HG03095 (cell line): ENCODE measurements around the gene CCDC181.
"Not testable (repeated sequence)": the region's sequence is repeated elsewhere in the genome, so short reads cannot be mapped to it uniquely, and the experiment has no call there.

Experiments used
- ATAC-seq: cut with Tn5 transposase; IDR thresholded peaks from one replicate; pipeline ENCODE4 v1.9.1; 2021; ENCODE audit warnings: moderate library complexity; ENCODE audit not compliant: unreplicated experiment

Gene CCDC181

DNA sequence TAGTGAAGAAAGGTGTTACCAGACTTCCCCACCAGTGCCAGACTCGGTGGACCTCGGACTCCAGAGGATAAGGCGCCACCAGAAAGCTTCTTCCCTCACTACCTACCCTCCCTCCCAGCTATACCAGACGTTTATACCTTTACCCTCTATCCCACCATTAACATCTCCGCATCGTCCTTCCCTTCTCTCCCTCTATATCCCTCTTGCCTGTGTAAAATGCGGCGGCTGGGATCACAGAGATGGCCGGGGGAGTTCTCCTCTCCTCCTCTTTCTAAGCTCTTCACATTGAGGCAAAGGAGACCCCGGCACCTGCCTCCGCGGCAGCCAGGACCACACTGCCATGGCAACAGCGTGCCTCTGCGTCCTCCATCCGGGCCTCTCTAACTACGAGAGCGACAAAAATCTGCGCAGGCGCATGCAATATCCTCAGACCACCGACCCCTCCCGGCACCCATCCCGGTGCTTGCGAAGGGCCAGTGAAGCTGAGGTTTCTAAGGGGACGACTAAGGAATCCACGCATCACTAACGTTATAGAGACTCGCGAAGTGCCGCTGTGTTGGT is at the start of gene CCDC181:
CCDC181 (minus strand) TSS at position 394 of the 561 bp plus-strand sequence. CDS start 2,547 bp downstream, outside the sequence.
- ATAC-seq: no peak

DNA sequence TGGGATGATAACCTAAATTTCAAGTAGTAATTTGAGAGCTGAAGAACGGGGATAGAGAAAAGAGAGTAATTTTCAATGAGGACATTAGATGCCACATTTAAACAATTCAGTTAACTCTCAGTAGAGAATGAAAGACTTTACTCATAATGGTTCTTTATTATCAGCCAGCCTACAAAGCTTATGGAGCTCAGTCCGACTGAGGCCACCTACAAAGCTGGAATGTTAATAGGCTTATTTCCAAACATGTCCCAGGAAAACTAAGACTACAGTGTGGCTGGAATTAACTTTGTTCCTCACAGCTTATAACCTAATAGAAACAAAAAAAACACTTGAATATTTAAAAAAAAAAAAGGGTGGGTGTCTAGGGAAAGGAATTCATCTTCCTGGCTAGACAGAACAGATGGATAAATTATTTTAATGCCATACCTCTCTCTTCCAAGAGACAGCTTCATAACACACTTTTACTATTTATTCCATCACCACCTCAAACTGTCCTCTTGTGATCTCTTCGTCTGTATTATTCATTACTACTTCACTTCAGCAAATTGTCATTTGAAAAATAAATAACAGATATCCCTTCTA is 48.6 kb upstream of the CCDC181 start:
- ATAC-seq: no peak

DNA sequence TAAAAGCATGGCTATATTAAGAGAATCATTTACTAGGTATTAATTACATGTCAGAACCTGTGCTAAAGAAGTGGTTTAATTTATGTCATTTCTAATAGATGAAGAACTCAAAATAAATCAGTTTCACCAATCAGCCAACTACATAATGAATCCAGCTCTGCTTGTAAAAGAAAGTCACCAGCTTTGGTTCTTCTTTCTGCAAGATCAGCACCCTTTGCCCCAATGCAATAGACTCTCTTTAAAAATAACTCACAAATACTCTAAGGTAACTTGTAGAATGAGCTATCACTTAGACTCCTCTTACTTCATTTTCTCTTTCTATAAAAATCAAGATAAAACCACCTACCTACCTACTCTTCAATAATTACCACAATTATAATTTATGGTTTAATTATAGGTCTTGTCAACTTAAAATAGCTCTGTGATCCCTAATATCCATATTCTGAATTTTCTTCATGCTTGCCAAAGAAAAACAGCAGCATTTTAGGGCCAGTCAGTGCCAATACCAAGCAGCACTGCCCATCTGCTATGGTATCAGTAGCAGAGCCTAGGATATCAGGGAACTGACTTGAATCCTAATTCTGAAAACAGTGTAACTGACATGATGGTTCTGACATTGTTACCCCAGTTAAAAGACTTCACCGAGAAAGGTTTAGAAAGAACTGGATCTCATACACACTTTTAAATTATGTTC is 47.2 kb upstream of the CCDC181 start:
- no peak for ATAC-seq

DNA sequence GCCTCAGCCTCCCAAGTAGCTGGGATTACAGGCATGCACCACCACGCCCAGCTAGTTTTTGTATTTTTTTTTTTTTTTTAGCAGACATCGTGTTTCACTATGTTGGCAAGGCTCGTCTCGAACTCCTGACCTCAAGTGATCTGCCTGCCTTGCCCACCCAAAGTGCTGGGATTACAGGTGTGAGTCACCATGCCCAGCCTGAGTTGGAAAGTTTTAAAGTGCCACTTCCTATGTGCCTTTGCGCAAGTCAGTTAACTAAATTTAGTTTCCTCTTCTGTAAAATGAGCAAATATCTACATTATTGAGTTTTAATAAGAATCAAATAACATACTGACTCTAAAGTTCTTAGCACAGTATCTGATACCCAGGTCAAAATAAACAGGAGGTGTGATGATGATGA is 46.1 kb upstream of the CCDC181 start:
- ATAC-seq: no peak

DNA sequence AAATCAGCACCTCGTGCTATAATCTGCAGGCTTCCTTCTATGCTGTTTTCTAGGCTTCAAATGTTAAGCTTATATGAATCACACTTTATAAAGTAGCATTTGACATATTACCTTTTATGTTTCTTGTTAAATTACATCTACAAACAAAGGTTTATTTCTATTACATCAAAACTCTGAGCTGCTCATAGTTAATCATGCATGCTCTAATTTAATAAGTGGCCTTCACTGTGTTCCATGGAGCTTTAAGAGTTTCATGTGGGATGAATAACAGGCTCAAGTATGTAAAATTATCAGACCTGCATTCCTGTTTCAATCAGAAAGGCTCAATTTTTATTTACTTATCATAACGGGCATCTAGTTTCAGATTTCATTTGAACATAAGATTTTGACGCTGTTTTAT is 45.5 kb upstream of the CCDC181 start:
- ATAC-seq: no peak

DNA sequence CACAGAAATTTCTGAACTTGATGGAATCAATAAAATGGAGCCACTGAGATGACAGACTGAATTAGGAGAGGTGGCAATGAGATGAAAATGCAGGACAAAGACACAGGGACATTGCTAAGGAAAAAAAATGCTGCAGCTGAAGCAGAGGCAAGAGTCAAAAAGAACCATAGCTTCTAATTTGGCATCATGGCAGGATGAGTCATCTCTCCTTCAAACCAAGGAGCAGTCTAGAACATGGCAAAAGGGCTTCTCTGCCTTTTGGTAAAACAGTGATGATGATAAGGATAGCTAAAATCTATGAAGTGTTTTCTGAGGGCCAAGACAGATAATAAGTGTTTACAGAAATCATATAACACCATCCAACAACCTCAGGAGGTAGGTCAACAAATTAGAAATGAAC is 41.7 kb upstream of the CCDC181 start:
- no peak for ATAC-seq

DNA sequence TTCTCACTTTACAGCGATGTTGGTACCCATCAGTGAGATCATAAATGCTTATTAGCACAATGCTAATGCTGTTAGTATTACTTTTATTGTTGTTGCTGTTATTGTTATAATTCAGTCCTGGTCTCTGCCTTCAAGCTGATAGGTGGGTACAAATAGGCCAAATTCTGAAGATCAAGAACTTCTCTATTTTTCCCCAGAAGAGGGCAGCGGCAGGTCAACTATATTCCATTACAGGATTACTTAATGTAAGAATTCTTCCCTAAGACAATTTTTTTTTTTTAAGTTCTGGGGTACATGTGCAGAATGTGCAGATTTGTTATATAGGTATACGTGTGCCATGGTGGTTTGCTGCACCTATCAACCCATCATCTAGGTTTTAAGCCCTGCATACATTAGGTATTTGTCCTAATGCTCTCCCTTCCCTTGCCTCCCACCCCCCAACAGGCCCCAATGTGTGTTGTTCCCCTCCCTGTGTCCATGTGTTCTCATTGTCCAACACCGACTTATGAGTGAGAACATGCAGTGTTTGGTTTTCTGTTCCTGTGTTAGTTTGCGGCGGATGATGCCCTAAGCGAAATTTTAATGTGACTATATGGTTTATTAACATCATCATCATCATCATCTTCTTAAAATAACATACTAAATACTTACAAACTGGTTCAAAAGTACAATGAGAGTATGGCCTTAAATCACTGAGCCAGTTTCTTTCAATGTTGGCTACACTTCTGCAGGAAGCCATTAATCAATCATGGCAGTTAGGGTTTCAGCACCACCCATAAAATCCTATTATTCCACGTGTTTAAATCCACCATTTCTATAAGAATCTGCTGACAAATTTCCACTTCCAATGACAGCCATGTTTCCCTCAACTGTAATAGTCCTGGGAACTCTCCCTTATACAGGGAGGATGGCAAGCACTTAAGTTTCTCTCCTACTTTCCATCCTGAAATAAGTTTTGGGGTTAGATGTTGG is 39.3 kb upstream of the CCDC181 start:
- ATAC-seq: no peak

DNA sequence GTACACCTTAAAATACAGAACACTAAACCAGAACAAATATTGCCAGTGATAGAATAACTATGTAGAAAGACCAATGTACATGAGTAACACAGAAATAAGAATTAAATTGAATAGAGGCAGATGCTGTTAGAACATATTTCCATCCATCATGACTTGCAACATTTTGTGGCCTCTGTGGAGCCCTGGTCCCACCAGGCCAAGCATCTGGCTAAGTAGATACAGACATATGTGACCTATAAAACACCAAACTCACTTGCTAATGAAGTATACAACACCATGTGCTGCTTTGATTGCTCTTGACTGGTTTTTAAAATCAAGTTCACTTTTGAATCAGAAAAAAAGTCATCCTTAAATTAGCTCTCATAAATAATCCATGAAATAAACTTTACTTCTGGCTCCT is 38.0 kb upstream of the CCDC181 start:
- no peak for ATAC-seq

DNA sequence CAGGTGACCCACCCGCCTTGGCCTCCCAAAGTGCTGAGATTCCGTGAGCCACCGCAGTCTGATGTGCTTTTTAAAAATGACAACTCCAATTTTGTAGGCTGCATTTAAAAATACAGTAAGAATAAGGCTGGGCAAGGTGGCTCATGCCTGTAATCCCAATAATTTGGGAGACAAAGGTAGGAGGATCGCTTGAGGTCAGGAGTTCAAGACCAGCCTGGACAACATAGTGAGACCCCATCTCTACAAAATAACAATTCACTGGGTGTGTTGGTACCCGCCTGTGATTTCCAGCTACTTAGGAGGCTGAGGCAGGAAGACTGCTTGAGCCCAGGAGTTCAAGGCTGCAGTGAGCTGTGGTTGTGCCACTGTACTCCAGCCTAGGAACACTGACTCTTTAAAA is 35.1 kb upstream of the CCDC181 start:
- no peak for ATAC-seq

DNA sequence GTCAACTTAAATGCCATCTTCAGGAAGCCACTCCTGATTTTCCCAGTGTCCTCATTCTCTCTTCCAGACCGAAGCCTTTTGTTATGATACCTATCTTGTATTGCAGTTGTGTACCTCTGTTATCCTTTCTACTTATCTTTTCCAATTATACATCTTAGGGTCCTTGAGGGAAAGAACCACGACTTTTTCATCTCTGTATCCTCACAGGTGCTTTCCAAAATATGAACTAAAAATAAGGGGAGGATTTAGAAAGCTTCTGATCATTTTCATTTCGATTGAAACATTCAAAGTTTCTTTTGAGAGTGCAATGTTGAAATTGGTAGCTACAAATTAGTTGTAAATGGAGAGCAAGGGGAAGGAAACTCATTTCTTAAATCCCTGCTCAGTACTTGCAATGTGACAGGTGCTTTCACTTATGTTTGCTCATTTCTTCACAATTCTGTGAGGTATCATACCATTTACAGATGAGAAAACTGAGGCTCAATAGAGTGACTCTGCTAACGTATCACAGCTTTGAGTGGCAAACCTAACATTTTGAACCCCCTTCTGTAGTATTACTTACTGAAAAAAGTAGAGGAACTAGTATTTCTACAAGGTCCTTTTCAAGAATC is 34.2 kb upstream of the CCDC181 start:
- ATAC-seq: no peak

DNA sequence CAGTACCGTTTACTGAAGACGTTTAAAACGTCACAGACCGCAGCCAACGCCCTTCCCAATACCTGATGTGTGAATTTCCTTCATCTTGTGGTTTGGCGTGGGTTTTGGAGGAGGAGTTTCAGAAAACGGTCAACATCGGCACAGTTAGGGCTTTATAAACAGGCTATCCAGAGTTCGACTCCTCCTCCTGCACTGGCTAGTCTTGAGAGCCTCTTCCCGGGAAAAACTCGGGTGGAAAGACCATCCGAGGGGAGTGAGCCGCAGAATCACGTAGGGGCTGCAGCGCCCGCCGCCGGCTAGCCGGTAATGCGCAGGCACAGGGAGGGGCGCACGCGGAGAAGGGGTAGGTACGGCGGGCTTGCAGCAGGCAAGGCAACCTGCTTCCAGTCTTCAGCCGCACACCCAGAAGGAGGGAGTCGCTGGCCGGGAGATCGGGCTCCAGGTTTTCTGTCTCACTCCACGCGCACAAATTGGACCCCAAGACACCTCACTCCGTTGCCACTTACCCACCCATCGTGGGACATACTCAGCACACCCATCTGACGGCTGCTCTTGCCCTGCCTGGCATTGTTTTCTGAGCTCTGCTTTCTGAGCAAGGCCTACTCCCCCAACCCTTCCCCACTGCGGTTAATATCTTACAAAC is 33.0 kb upstream of the CCDC181 start:
- no peak for ATAC-seq

DNA sequence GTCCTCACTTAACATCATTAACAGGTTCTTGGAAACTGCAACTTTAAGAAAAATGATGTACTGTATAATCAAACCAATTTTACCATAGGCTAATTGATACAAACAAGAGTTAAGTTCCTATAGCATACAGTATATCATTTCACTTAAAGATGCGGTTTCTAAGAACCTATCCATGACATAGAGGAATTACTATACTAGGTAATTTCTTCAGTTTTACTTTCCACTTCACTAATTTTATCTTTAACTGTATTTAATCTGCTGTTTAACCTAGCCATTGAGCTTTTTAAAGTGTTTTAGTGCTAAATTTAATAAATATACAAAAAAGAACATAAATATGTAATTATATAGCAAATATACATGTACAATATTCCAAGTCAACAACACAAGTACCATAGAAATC is 30.2 kb upstream of the CCDC181 start:
- no peak for ATAC-seq

DNA sequence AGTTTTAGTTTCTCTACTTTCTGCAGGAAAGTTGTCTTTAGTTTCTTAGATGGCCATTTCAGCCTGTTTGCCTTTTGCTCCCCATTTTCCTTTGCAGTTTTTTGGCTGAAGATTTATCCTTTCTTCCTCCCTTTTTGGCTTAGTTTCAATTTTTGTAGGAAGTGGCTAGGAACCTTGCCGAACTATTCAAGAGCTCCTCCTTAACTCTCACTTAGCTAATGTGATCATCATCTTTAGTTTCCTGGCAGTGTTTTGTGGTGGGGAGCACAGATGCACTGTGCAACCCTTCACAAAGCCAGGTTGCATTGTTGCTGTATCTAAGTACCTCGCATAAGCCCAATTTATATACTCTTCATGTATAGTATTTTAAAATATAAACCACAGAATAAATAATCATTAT is 28.8 kb upstream of the CCDC181 start:
- ATAC-seq: no peak

DNA sequence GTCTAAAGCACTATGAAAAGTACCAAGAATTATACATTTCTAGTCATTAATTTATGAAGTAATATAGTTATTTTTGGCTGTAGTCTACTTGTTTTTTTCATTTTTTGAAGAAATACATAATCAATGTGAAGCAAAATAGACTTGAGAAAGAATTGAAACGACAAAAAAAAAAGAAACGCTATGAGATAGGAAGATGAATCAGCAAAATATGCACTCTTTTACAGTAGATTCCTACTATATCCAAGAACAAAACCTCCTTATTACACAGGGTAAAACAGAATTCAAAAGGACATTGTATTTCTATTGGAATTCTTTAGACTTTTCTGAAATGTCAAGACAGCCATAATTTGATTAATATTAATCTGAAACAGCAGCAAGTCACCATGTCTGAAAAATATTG is 25.6 kb upstream of the CCDC181 start:
- ATAC-seq: no peak

DNA sequence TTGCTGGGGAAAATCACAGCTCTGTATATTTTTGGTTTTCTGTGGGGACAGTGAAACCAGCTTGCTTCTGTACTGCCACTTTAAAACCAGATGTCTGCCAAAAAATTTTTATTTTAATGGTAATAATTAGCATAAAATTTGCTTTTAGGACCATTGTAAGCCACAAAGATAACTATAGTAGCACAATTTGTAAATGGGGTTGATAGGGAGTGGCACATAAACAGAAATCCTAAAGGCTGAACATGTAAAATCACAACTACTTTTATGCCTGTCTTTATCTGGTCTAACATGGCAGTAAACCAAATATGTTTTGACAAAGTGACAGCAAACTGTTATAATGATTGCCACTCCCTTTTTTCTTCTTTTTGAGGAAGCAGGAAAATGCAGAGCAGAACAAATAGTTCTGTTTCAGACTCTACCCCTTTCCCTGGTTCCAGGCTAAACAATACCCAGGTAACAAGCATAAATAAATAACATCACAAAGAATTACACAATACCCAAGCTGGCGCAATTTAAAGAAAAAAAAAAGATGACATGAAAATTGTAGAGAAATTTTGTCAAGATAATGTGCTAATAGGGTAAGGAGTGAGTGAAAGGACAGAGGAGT is 24.0 kb upstream of the CCDC181 start:
- ATAC-seq: no peak

DNA sequence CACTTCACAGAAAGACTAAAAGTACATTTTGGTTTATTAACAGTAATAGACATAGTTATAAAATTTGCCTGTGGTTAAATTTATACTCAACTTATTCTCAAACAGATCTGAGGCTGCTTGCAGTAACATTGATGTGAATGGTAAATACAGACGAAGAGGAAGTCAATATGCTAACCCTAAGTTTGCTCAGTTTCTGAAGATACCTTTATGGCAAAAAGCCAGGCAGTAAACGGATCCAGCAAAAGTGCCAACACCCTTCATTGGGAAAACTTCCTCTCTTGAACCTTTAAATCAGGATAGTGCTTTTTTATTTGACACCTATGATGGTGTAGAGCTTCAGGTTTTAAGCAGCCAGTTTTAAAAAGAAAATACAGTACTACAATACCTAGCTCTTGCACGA is 16.6 kb upstream of the CCDC181 start:
- ATAC-seq: no peak

DNA sequence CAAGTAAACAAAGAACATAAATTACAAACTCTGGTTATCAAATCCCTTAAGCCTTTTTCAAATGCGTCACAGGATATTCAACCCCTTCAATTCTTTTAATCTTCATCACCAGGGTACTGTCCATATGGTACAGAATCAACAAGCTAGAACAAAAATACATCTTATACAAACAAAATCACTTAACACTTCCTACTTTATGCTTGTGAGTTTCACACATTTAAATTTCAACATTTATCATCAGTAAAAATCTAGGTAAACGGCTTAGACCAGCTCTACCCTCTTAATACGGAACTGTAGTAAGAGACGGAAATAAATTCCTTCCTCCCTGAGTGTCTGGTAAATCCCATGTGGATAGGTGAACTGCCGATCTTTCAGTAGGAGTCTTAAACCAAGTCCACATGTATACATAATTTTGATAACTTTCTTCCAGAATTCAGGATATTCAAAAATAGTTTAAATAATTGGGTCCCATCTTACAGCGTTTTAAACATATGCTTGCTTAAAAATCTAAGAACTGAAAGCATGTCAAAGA is 1.0 kb downstream of the CCDC181 start:
- no peak for ATAC-seq

DNA sequence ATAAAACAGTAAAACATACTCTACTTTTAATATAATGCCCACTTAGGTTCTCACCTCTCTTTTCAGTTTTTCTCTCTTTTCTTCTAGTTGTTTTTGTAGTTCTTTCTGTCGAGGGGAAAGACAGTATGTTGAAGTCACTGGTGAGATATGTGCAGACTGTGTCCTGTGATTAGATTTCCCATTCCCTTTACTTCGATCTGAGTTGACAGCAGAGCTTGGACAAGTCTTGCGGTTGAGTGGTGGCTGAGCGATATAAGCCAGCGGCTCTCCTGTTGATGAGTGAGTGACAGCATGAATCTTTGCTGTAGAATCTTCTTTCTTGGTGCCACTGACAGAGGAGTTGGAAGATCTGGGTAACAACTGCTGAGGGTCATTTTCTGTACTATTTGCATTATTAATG is 6.0 kb downstream of the CCDC181 start:
- no peak for ATAC-seq

DNA sequence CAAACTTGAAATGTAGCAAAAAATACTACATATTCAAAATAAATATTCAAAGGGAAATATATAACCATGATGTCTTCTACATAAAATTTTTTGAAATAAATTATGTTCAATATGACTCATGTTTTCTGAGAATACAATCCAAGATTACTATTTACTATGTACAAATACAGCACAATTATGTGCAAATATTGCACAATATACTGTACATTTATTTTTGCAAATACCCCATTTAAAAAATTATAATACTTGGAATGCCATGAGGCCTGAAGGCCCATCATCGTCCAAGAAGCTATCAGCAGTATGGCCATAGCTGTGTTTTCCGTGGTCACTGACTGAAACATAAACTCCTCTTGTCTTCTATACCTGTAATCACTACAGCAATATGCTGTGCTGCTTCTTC is 12.3 kb downstream of the CCDC181 start:
- no peak for ATAC-seq

DNA sequence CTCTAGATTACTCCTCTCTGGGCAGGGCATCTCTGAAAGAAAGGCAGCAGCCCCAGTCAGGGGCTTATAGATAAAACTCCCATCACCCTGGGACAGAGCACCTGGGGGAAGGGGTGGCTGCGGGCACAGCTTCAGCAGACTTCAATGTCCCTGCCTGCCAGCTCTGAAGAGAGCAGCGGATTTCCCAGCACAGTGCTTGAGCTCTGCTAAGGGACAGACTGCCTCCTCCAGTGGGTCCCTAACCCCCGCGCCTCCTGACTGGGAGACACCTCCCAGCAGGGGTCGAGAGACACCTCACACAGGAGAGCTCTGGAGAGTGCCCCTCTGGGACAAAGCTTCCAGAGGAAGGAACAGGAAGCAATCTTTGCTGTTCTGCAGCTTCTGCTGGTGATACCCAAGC is 18.9 kb downstream of the CCDC181 start:
- not testable (repeated sequence) for ATAC-seq
